ENCODE data around the gene TADA3.

Gene TADA3

DNA sequence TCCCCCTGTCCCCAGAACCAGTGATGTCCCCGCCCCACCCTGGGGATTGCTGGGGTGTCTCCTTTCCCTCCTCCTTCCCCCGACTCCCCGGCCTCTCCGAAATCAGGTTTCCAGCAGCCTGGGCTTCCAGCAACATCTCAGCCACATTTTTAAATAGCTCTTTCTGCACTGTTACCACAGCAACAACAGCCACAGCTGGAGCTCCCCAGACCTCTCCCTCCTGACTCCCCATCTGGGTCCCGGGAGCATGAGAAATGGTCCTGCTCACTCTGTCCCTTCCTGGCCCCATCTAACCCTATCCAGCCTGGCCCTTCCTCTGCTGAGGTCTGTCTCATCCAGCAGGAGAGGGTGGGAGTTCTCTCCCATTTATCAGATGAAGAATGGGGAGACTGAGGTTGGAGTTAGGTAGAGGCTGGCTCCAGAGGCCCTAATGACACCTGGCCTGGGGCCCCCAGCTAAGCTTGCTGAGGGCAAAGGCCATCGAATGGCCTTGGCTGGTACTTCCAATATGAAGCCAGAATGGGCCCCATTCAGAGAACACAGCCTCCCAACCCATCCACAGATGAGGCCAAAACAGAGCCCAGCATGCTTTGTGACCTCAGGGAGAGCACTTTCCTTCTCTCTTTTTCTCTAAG is 24.0 kb downstream of the TADA3 start:
- TF ChIP-seq, protein P1, sequence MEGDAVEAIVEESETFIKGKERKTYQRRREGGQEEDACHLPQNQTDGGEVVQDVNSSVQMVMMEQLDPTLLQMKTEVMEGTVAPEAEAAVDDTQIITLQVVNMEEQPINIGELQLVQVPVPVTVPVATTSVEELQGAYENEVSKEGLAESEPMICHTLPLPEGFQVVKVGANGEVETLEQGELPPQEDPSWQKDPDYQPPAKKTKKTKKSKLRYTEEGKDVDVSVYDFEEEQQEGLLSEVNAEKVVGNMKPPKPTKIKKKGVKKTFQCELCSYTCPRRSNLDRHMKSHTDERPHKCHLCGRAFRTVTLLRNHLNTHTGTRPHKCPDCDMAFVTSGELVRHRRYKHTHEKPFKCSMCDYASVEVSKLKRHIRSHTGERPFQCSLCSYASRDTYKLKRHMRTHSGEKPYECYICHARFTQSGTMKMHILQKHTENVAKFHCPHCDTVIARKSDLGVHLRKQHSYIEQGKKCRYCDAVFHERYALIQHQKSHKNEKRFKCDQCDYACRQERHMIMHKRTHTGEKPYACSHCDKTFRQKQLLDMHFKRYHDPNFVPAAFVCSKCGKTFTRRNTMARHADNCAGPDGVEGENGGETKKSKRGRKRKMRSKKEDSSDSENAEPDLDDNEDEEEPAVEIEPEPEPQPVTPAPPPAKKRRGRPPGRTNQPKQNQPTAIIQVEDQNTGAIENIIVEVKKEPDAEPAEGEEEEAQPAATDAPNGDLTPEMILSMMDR (IDR thresholded peaks at IDR 0.05; ENCODE audit: extremely low read depth, missing control alignments), result no peak
- no peak for DNase-seq (ENCODE audit: low spot score)

DNA sequence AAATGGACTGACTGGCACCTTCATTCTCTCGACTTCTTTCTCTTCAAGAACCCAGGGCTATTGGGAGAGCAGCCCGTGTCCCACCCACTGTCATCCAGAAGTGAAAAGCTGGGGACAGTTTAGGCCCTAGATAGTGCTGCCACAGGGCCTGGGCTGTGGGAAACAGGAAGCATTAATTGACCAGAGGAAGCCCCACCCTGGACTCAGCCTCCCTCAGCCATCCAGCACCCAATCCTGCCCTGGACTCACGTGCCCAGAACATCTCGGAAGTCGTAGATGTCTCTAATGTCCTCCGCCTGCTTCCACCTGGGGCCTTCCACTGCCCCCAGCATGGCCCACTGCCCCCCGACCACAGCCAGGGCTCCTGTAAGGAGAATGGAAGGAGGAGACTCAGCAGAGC is 24.9 kb downstream of the TADA3 start:
- TF ChIP-seq, protein P1 (IDR thresholded peaks at IDR 0.05; ENCODE audit: extremely low read depth, missing control alignments), result no peak
- no peak for DNase-seq (ENCODE audit: low spot score)

DNA sequence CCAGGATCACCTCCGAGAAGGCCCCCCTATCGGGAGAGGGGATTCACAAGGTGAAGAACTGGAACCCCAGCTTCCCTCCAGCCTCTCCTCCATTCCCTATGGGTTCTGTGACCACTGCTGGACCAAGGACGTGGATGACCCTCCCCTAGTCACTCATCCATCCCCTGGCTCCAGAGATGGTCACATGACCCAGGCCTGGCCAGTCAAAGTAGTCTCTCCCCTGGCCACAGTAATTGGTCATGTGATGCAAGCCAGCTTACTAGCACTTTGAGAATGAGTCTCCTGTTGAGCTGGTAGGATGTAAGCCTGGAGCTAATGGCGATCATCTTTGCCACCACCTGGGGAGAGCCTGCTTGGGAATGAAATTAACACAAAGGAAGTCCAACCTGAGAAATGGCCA is 26.4 kb downstream of the TADA3 start:
- DNase-seq (ENCODE audit: low spot score), result no peak
- TF ChIP-seq, protein P1 (IDR thresholded peaks at IDR 0.05; ENCODE audit: extremely low read depth, missing control alignments), result no peak

DNA sequence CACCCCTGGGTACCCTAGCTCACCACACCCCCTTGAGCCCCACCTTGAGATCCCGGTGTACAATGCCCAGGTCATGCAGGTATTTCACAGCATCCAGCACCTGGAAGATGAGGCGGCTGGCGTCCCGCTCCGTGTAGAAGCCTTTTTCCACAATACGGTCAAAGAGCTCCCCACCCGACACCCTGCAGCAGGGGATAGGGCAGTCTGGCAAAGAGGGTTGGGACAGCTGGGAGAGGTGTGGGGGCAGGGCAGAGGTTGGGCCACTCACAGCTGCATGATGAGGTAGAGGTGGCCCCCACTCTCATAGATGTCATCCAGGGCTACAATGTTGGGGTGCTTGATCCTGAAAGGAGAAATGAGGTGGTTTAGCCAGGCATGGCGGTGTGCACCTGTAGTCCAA is 29.4 kb downstream of the TADA3 start:
- TF ChIP-seq, protein P1 (IDR thresholded peaks at IDR 0.05; ENCODE audit: extremely low read depth, missing control alignments), result no peak
- no peak for DNase-seq (ENCODE audit: low spot score)

DNA sequence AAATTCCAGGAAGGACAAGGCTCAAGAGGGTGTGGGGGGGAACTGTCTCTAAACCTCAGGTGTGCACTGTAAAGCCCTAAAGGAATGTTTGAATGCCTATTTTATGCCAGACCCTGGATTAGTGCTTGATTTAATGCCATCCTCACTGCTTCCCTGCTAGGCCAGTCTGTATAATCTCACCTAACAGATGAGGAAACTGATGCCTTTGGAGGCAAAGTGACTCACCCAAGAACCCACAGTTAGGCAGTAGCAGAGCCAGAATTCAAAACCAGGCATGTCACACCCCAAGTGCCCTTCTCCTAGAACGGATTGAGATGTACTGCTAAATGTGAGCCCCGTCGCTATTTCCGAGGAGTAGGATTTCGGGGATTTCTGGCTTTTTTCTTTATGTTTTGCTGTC is 30.4 kb downstream of the TADA3 start:
- TF ChIP-seq, protein P1 (IDR thresholded peaks at IDR 0.05; ENCODE audit: extremely low read depth, missing control alignments), result no peak

DNA sequence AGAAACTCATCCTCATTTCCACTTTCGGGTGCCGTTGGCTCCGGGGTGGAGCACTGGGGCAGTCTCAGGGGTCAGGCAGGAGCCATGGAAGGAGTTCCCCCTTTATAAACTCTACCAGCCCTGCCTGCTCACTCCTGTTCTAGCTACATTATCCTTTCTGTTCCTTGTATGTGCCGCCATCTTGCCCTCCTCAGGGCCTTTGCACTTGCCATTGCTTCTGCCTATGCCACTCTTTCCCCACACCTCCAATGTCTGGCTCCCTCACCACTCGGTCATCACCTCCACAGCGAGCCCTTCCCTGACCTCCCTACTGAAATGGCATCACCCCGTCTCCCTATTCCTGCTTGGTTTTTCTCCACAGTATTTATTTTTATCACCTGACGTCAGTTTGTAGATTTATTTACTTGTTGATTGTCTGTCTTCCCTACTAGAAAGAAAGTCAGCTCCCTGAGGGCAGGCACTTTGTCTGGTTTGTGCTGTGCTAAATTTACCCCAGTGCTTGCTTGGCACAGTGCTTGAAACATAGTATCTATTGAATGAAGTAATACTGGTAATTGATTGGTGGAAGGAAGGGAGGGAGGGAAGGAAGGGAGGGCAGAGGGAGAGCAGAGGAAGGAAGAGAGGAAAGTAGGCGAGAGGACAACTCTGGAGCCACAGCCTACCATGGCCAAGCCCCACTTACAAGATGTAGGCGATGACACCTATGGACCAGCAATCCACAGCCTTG is 31.3 kb downstream of the TADA3 start:
- DNase-seq (ENCODE audit: low spot score), result no peak
- TF ChIP-seq, protein P1 (IDR thresholded peaks at IDR 0.05; ENCODE audit: extremely low read depth, missing control alignments), result no peak

More for the DNA sequence above, 30.4 kb downstream of the TADA3 start:
- no peak for DNase-seq (ENCODE audit: low spot score)

DNA sequence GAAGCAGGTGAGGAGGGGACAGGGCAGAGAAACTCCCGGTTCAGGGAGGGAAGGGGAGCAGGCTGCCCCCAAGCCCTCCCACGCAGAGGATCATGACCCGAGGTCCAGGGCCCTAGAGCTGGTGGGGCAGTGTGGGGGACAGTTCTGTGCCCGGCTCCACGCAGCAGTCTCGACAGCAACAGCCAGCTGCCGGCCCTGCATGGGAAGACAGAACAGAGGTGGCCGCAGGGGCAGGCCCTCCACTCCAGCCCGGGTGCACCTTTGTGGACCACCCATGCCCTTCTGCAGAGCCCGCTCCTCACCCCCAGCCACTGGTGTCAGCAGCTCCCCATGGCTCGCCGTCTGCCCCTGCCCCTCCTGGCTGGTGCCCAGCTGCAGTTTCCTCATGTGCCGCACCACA is 34.8 kb downstream of the TADA3 start:
- TF ChIP-seq, protein P1 (IDR thresholded peaks at IDR 0.05; ENCODE audit: extremely low read depth, missing control alignments), result no peak
- no peak for DNase-seq (ENCODE audit: low spot score)
